Stimulated activated CD8-positive, alpha-beta memory T cell treated with anti-CD3 and anti-CD28 coated beads, Interleukin-2, amount 100 ng/mL, for 1 hour (primary cell): Measurements from ENCODE around the gene CLEC16A.

Experiments used
- DNase-seq, 2 donors: peaks; one replicate each; pipeline ENCODE4 v3.0.0-alpha.2; 2020; ENCODE audit warnings: low read depth in 2 of 2

Gene CLEC16A

GRCh38 chr16:11175787-11176341 lies 231.5 kb downstream of the CLEC16A start:
- no peak for DNase-seq

GRCh38 chr16:11177578-11178160 lies 233.3 kb downstream of the CLEC16A start:
- DNase-seq = no peak

GRCh38 chr16:11178424-11178823 lies 234.1 kb downstream of the CLEC16A start:
- DNase-seq = no peak

- DNase-seq = no peak
These were observed 235.2 kb downstream of the CLEC16A start for GRCh38 chr16:11179574-11179973.

DNA sequence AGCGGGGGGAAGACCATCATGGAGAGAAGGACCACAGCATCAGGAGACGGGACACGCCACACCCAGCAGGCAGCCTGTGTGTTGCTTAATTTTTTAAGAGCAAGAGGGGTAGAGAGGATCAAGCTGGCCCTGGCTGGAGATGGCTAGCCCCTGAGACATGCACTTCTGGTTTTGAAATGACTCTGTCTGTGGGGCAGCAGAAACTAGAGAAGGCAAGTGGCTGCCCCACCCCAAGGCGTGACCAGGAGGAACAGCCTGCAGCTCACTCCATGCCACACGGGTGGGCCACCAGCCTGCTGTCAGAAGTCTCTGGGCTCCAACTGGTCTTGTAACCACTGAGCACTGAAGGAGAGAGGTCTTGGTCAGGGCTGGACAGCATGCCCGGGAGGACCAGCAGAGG lies 236.1 kb downstream of the CLEC16A start:
- no peak for DNase-seq

DNA sequence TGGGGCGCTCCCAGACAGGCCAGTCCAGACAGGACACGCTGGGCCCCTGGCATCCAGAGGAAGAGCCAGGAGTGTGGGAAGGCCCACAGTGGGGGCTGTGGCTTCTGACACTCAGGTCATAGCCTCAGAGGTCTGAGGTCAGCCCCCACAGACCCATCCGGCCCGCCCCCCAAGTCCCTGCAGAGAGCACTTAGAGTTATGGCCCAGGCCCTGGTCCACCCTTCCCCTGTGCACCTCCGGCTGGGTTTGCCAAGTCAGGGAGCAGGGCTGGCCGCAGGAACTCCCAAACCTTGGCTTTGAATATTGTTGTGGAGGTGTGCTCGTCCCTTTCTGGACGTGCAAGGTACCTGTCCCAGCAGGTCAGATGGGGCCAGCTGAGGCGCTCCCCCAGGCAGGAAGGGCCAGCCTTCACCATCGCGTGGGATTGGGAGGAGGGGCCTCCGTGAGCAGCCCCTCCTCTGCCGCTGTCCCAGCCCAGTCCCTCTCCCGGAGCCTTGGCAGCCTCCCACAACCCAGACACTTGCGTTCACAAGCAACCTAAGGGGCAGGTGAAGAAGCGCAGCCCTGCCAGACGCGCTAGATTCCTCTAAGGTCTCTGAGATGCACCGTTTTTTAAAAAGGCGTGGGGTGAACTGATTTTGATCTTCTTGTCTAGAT lies 237.0 kb downstream of the CLEC16A start:
- no peak for DNase-seq

DNA sequence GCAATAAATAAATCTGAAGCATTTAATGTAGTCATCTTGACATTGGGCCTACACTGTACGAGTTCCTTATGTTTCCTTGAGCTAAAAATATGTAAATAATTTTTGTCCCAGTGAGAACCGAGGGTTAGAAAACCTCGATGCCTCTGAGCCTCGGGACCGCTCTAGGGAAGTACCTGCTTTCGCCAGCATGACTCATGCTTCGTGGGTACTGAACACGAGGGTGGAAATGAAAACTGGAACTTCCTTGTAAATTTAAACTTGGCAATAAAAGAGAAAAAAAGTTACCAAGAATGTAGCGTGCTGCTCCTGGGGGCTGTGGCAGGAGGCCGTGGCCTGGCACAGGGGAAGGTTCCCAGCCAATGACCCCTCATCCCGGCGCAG lies 237.5 kb downstream of the CLEC16A start:
- no peak for DNase-seq

GRCh38 chr16:11182411-11182810 lies 238.0 kb downstream of the CLEC16A start:
- DNase-seq = no peak

- no peak for DNase-seq
These were observed 238.9 kb downstream of the CLEC16A start for GRCh38 chr16:11183035-11183812.

GRCh38 chr16:11183951-11184350 lies 239.6 kb downstream of the CLEC16A start:
- DNase-seq = no peak

- DNase-seq = no peak
These were observed 243.2 kb downstream of the CLEC16A start for GRCh38 chr16:11187522-11188023.

DNA sequence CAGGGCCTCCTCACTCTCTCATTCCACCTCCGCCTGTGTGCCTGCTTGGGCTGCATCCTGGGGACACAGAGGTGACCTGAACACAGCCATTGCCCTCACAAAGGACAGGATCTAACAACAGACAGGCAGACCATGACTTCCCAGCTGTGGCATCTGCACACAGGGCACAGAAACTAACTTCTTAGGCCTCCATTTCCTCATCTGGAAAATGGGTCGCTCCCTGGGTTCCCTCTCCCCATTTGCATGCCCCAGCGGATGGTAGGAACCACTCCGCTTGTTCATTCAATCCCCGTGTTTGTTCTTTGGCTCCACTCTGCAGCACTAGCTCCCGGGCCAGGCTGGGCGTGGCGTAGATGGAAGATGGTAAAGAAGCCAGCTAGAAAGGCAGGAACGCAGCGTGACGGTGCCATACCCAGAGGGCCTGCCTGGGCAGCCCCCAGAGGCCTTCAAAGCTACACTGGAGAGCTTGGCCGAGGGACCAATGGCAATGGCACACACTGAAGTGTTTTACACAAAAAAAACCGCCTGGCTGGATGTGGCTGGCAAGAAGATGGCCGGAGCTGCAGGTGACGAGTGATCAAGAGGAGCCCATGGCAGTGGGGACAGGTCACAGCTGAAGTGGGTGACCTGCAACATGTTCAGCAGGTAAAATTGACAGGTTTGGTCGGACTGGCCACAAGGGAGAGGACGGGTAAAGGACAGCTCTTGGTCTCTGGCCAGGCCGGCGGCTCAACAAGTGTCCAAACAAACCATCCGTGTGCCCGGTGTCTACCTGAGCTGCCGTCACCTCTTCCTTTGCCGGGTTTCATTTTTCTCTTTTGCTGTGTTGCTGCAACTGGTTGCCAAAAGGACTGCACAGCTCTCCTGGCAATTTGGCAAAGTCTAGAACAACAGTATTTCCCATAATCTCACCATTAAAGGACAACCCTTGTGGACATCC lies 244.7 kb downstream of the CLEC16A start:
- DNase-seq = no peak

DNA sequence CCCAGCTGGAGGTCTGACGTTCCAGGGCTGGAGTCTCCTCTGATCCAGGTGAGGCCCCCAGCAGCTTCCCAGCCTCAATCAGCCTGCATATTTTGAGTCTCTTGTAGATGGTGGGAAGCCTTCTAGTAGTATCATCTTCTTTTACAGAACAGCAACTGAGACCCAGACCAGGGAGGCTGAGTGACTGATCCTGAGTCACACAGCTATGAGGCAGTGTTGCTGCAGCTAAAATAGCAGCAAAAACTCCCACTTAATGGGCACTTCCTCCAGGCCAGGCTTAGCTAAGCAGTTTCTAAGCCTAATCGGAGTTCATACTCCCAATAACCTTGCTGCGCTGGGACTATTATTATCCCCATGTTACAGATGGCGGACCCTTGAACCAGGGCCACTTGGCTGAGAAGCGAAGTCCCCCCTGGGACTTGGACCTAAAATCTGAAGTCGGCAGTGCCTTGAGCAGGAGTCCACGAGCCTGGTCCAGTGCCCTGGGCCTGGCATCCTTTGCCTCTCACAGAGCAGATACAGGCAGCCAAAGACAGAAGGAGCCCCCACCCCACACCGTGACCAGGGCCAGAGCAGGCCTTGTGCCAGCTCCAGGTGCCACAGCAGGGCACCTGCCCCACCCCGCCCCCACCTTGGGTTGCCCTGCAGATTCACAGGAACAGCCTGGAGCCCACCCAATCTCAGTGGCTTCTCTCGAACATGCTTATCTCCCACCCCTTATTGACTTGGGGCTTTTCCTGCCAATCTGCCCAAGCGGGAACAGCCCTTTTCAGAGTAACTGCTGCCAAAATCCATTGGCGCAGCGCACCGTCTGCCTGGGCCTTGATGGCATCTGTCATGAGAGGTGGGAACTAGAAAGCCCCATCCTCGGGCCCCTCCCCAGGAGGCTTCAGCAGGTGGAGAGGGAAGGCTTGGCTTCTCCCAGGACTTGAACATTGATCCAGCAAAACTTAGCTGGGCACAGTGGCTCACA lies 246.5 kb downstream of the CLEC16A start:
- no peak for DNase-seq

GRCh38 chr16:11191665-11192064 lies 247.3 kb downstream of the CLEC16A start:
- DNase-seq = no peak

GRCh38 chr16:11193494-11193893 lies 249.1 kb downstream of the CLEC16A start:
- no peak for DNase-seq

DNA sequence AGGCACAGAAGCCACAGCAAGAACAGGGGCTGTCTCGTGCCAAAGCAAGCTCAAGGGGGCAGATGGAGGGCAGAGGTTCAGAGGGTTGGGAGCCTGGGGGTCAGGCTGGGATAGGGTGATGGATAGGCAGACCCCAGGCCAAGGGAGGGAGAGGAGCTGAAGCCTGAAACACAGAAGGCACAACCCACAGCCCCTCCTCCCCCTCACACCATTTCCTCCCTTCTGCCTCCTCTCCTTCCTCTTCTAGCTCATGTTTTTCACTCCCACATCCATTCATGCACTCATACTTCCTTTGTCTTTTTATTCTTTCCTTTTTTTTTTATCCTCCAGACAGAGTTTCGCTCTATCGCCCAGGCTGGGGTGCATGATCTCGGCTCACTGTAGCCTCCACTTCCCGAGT lies 250.5 kb downstream of the CLEC16A start:
- DNase-seq = no peak

DNA sequence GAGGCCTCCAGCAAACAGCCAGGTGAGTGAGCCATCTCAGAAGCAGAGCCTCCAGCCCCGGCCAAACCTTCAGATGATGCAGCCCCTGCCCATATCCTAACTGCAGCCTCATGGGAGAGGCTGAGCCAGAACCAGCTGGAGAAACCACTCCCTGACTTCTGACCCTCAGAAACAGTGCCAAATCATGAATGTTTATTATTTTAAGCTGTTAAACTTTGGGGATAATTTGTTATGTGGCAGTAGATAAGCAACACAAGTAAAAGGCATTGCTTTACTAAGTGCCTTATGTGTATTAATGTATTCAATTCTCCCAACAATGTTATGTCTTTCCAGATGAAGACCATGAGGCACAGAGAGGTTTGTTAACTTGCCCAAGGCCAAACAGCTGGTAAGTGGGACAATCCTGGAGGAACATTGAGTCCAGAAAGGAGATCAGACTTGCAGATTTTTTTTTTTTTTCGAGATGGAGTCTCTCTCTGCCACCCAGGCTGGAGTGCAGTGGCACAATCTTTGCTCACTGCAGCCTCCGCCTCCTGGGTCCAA lies 252.0 kb downstream of the CLEC16A start:
- no peak for DNase-seq

DNA sequence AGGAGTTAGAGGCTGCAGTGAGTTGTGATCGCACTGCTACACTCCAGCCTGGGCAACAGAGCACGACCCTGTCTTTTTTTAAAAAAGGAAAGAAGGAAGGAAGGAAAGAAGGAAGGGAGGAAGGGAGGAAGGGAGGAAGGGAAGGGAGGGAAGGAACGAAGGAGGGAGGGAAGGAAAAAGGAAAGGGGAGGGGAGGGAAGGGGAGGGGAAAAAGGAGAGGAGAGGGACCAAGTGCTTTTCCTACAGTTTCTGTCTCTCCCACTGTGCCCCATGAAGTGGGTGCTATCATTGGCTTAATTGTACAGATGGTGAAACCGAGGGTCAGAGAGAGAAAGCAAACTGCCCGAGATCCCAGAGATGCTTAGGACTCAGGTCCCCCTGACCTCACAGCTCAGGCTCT lies 254.0 kb downstream of the CLEC16A start:
- no peak for DNase-seq

GRCh38 chr16:11198828-11199227 lies 254.5 kb downstream of the CLEC16A start:
- no peak for DNase-seq

- DNase-seq = no peak
These were observed 256.2 kb downstream of the CLEC16A start for GRCh38 chr16:11200592-11200991.
